Upper lobe of left lung (tissue), 6 donors: Measurements from ENCODE around the gene PLAC1. TPM values are rescaled to one million over a fixed set of nuclear protein-coding genes. Genes with fewer than 3 reads are reported as not detected.

Experiments
- ATAC-seq, 2 donors: fragments of 200-7000 bp; cut with Tn5 transposase; one replicate each; pipeline ENCODE4 v1.9.1; 2022; ENCODE audit warnings: mild to moderate bottlenecking in 2 of 2, moderate library complexity in 2 of 2; ENCODE audit not compliant: low FRiP score in 2 of 2
- DNase-seq, 2 donors: peaks; one replicate each; pipeline ENCODE4 v3.0.0-alpha.2; 2019 to 2020
- H3K27ac ChIP-seq, 4 donors: fragments of 200-600 bp; sonication (generic); one replicate each; pipeline ENCODE4 v1.5.1; 2016 to 2019
- H3K27me3 ChIP-seq, 4 donors: fragments of 200-600 bp; sonication (generic); one replicate each; pipeline ENCODE4 v1.5.1; 2017 to 2019
- H3K36me3 ChIP-seq, 4 donors: fragments of 200-600 bp; sonication (generic); one replicate each; pipeline ENCODE4 v1.5.1; 2016 to 2019
- H3K4me1 ChIP-seq, 4 donors: fragments of 200-600 bp; sonication (generic); one replicate each; pipeline ENCODE4 v1.5.1; 2018 to 2019
- H3K4me3 ChIP-seq, 4 donors: fragments of 200-600 bp; sonication (generic); one replicate each; pipeline ENCODE4 v1.5.1; 2017 to 2019; ENCODE audit warnings: mild to moderate bottlenecking in 2 of 4, moderate library complexity in 1 of 4
- H3K9me3 ChIP-seq, 4 donors: fragments of 200-600 bp; sonication (generic); one replicate each; pipeline ENCODE4 v1.5.1; 2018 to 2019
- EP300 ChIP-seq, 4 donors: sonication (generic); formaldehyde crosslinking; IDR thresholded peaks; one replicate each; pipeline ENCODE4 v1.5.1; 2017; ENCODE audit warnings: antibody characterized with exemption in 4 of 4, control low read depth in 2 of 4
- POLR2A ChIP-seq, 4 donors: fragments of 450-650 bp; IDR thresholded peaks; one replicate each; pipeline ENCODE4 v1.5.1; 2016 to 2017; ENCODE audit warnings: antibody characterized with exemption in 4 of 4, mild to moderate bottlenecking in 2 of 4
- POLR2AphosphoS5 ChIP-seq, 2 donors: sonication (generic); formaldehyde crosslinking; IDR thresholded peaks; one replicate each; pipeline ENCODE4 v1.5.1; 2017; ENCODE audit warnings: antibody characterized with exemption in 2 of 2
- WGBS, 2 donors: methylation state at CpG; one replicate each; pipeline ENCODE4 v1.1.5; 2017 to 2018; 5-methylcytosine and 5-hydroxymethylcytosine counted together
- total RNA-seq, 6 donors: library from RNA; depleted of rRNA in 4 of 6; stranded (reverse); fragments of >200 nt in 4 of 6; gene quantifications; one replicate each; pipeline versions ENCODE4 v1.1.0 to v1.2.1, GENCODE V29; 2016 to 2021
- TF ChIP-seq, protein P1 (sequence below), 6 experiments: fragments of 450-650 bp in 4 of 6; fragments of 200-600 bp in 2 of 6; sonication (generic) in 2 of 6; IDR thresholded peaks; one replicate each; pipeline ENCODE4 v1.5.1; 2016 to 2019; ENCODE audit warnings: antibody characterized with exemption in 6 of 6
- donor health status: DM: no; HTN: no; CAD: no; lungs with moderate emphysema.
- donor health status: DM: no; HTN: yes; CAD: no; lungs with severe emphysema.

PLAC1 gene
- total RNA-seq, 6 donors from 2014 or later, result not detected

DNA sequence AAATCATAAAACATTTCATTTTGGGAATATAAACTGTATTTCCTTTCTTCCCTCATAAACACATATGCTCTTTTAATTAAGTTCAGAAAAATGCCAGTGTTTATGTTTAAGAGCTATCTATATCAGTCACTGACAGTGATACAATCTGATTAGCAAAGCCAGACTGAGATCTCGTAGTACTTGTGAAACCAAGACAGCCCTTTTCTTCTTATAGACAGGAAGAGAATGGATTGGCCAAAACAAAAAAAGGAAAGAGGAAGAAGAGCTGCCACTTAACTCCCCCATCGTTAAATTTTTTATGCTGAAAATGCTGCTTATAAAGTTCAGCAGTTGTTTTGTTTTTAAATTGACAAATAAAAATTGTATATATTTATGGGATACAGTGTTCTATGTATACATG lies 87.4 kb downstream of the PLAC1 start:
- WGBS, 2 donors, result 26 to 39% methylated on average over 2 of the region's 2 CpGs
- ATAC-seq (no peak), DNase-seq (no peak)
- no peak overlapping the region for H3K27ac ChIP-seq
- TF ChIP-seq POLR2A (IDR thresholded peaks at IDR 0.05) (no peak), EP300 (IDR thresholded peaks at IDR 0.05) (no peak), POLR2AphosphoS5 (IDR thresholded peaks at IDR 0.05) (no peak)
- TF ChIP-seq, protein P1, sequence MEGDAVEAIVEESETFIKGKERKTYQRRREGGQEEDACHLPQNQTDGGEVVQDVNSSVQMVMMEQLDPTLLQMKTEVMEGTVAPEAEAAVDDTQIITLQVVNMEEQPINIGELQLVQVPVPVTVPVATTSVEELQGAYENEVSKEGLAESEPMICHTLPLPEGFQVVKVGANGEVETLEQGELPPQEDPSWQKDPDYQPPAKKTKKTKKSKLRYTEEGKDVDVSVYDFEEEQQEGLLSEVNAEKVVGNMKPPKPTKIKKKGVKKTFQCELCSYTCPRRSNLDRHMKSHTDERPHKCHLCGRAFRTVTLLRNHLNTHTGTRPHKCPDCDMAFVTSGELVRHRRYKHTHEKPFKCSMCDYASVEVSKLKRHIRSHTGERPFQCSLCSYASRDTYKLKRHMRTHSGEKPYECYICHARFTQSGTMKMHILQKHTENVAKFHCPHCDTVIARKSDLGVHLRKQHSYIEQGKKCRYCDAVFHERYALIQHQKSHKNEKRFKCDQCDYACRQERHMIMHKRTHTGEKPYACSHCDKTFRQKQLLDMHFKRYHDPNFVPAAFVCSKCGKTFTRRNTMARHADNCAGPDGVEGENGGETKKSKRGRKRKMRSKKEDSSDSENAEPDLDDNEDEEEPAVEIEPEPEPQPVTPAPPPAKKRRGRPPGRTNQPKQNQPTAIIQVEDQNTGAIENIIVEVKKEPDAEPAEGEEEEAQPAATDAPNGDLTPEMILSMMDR (IDR thresholded peaks at IDR 0.05), result no peak
- H3K4me1 ChIP-seq, result no peaks in the 10 kb centered on the region
- H3K4me3 ChIP-seq, result no peak overlapping the region
- H3K9me3 ChIP-seq, result no peaks in the 10 kb centered on the region
- no peaks in the 10 kb centered on the region for H3K27me3 ChIP-seq
- no peaks in the 10 kb centered on the region for H3K36me3 ChIP-seq

DNA sequence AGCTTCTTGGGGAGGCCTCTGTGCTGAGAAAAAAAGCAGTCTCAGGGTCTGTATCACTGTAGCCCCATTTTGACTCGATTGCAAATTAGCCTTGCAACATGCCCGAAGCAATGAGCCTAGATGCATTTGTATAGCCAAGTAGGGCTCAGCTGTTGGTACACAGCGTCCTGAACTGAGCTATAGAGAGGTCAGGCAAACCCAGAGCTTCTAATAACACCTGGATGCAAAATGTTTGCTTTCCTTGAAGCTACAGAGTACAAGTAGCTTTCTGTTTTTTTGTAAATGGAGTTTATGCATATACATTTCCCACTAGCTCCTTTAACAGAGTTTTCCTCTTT lies 87.8 kb downstream of the PLAC1 start:
- TF ChIP-seq POLR2A (IDR thresholded peaks at IDR 0.05) (no peak), EP300 (IDR thresholded peaks at IDR 0.05) (no peak), POLR2AphosphoS5 (IDR thresholded peaks at IDR 0.05) (no peak)
- TF ChIP-seq, protein P1 (IDR thresholded peaks at IDR 0.05), result no peak
- Histone ChIP-seq H3K4me1 (no peaks in the 10 kb centered on the region), H3K9me3 (no peaks in the 10 kb centered on the region), H3K4me3 (no peak overlapping the region), H3K36me3 (no peaks in the 10 kb centered on the region), H3K27me3 (no peaks in the 10 kb centered on the region), H3K27ac (no peak overlapping the region)
- DNase-seq (no peak), ATAC-seq (no peak)
- 52 to 79% methylated on average over 3 of the region's 3 CpGs for WGBS, 2 donors

DNA sequence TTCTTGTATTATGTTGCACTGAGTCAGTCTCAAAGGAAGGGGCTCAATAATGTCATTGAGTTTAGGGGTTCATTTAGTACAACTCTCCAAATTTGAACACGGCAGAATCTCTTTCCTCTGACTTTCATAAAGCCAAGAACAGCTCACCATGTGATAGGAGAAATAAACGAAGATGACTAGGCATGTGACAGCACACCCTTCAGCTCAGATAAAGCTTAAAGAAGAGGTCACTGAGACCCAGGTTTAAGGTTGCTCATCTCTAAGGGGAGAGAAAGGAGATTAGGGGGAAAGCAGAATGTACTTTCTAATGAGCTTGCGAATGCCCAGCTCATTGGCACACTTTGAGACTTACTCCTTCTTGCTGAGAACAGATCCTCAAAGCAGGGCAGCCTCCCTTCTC lies 89.0 kb downstream of the PLAC1 start:
- ATAC-seq, result no peak
- Histone ChIP-seq H3K4me1 (no peaks in the 10 kb centered on the region), H3K9me3 (no peaks in the 10 kb centered on the region), H3K27me3 (no peaks in the 10 kb centered on the region), H3K4me3 (no peak overlapping the region), H3K36me3 (no peaks in the 10 kb centered on the region), H3K27ac (no peak overlapping the region)
- WGBS, 2 donors, result 63 to 72% methylated on average over 3 of the region's 3 CpGs
- no peak for DNase-seq
- TF ChIP-seq EP300 (IDR thresholded peaks at IDR 0.05) (no peak), POLR2A (IDR thresholded peaks at IDR 0.05) (no peak), POLR2AphosphoS5 (IDR thresholded peaks at IDR 0.05) (no peak)
- TF ChIP-seq, protein P1 (IDR thresholded peaks at IDR 0.05), result no peak

DNA sequence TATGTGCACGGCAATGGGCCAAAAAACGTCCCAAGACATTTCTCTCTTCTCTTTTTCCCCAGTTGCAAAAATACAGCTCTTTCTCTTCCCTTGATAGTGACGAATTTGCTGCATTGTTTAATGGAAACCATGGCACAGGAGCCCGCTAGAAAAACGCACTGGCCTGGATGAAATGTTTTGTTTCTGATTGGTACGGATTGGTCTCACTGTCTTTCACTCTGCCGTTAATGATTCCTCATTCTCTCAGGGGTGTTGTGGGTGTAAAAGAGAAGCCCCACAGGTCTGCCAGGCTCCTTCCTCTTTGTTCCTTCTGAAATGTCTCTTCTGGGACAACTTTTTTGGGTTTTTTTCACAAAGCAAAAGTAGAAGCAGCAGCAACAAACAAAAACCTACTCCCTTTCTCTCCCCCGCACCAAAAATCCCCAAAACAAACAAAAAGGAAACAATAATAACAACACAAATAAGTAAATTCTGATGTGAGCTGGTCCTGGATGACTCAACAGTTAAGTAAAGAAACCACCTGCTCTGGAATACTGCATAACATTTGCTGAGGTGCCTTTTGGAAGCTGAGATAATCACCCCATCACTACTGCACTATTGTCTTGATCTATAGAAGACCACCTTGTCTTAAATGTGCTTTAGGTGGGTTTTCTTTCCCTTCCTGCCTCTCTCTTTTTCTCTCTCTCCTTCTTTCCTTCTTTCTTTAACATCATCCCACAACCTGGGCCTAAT lies 89.8 kb downstream of the PLAC1 start:
- no peak overlapping the region for H3K27ac ChIP-seq
- no peaks in the 10 kb centered on the region for H3K36me3 ChIP-seq
- no peak overlapping the region for H3K4me3 ChIP-seq
- H3K4me1 ChIP-seq, result no peaks in the 10 kb centered on the region
- TF ChIP-seq POLR2A (IDR thresholded peaks at IDR 0.05) (no peak), EP300 (IDR thresholded peaks at IDR 0.05) (no peak), POLR2AphosphoS5 (IDR thresholded peaks at IDR 0.05) (no peak)
- TF ChIP-seq, protein P1 (IDR thresholded peaks at IDR 0.05), result no peak
- 75 to 94% methylated on average over 8 of the region's 8 CpGs for WGBS, 2 donors
- H3K27me3 ChIP-seq, result no peaks in the 10 kb centered on the region
- ATAC-seq, result no peak
- no peaks in the 10 kb centered on the region for H3K9me3 ChIP-seq
- no peak for DNase-seq

DNA sequence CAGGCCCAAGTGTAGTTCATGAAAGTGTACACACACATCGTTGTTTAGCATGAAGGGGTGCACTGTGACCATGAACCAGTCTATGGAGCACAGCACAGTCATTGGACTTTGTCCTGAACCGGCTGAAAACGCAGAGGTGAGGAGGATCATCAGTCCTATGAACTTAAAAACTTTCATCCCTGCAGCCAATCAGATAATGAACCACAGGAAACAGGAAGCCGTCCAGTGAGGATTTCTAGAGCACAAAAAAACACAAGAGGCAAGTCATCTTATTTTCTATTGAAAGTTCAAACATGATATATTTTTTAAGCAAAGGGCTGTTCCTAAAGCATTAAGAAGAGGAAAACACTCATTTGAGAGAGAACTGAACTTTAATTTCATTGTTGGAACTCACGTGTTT lies 91.8 kb downstream of the PLAC1 start:
- ATAC-seq, result no peak
- Histone ChIP-seq H3K27ac (no peak overlapping the region), H3K4me1 (no peaks in the 10 kb centered on the region), H3K4me3 (no peak overlapping the region), H3K27me3 (no peaks in the 10 kb centered on the region), H3K36me3 (no peaks in the 10 kb centered on the region), H3K9me3 (no peaks in the 10 kb centered on the region)
- DNase-seq, result no peak
- TF ChIP-seq POLR2A (IDR thresholded peaks at IDR 0.05) (no peak), EP300 (IDR thresholded peaks at IDR 0.05) (no peak), POLR2AphosphoS5 (IDR thresholded peaks at IDR 0.05) (no peak)
- TF ChIP-seq, protein P1 (IDR thresholded peaks at IDR 0.05), result no peak
- WGBS, 2 donors, result 49 to 61% methylated on average over 4 to 5 of the region's 5 CpGs
